ENCODE data around the gene ENO3. TPM values are rescaled to one million over a fixed set of nuclear protein-coding genes. Genes with fewer than 3 reads are reported as not detected.

Gene ENO3
- polyA plus RNA-seq, 3 donors, result 20.3 to 36.4 (median 29.5) TPM

DNA sequence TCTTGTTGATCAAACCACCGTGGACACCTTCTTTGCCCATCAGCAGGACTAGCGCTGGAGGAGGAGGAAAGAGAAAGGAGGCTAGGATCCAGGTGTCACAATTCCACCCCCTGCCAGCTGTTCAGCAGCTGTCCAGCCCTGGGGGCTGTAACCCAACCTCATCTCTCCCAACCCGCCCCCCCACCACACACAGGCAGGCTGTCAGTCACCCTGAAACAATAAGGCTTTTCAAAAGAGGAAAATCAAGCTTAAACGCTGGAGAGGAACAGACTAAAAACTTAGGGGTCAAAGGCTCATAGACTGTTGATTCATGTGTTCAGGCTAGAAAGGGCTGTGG lies 5.0 kb upstream of the ENO3 start:
- no peak for DNase-seq (ENCODE audit: extremely low read depth in 1 of 11, low read depth in 9 of 11, low spot score in 4 of 11)

GRCh38 chr17:4946312-4946976 lies 4.5 kb upstream of the ENO3 start:
- no peak for DNase-seq (ENCODE audit: extremely low read depth in 1 of 11, low read depth in 9 of 11, low spot score in 4 of 11)

DNA sequence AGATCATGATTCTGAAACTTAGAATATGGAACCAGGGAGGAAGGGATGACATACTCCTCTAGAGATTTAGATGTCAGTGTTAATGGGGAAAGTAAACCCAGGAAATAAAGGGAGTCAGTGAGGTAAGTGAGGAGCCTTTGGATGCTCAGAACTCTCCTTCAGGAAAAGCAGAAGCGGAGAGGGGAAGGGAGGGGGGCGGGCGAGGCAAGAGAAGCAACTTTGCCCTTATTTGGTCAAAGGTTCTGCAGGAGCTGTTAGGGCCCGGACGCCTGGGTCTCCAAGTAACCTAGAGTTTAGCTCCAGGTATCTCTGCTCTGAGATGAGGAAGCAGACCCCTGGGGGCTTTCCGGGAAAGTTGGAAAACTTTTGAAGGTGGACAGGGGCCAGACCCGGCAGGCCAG lies 3.9 kb upstream of the ENO3 start:
- no peak for DNase-seq (ENCODE audit: extremely low read depth in 1 of 11, low read depth in 9 of 11, low spot score in 4 of 11)

- peak in 1 of 11 donors; percentile 77 for DNase-seq (ENCODE audit: extremely low read depth in 1 of 11, low read depth in 9 of 11, low spot score in 4 of 11)
Observed at GRCh38 chr17:4947411-4948165, 3.3 kb upstream of the ENO3 start.

DNA sequence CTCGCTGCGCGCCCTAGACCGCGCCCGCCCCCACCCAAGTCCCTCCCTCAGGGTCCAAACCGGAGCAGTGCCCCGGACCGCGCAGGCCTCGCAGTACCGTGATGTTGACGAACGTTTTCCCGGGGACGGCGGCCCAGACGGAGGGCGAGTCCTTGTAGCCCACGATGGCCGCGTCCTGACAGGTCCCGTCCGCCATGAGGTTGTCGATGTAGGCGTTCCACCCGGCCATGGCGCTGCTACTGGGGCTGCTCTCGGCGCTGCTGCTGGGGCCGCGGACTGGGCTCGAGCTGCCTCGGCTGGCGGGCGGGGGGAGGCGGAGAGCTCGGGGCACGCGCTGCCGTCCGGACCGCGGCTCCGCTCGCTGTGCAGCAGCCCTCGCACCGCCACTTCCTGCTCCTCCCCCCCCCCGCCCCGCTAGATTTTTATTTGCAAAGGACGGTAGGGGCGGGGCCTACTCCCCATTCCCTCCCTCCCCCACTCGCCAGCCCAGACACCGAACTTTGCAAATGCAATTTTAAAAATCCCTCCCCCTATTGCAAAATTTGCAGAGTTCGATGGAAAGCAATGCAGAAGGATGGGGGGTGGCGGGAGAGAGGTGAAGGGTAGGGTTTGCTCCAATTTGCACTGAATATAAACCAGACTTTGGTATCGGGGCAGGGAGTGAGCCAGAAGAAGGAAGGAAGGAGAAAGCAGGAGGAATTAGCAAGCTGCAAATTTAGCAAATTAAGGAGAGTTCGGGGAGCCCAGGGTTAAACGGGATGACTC lies 2.6 kb upstream of the ENO3 start, which contains the start of gene PFN1:
TSS of gene PFN1 (minus strand) at position 365 of the 765 bp plus-strand sequence. CDS start at position 229, 136 bp downstream.
- DNase-seq (ENCODE audit: extremely low read depth in 1 of 11, low read depth in 9 of 11, low spot score in 4 of 11), result peak in 9 of 11 donors; percentile 64 to 86 (median 82)

- DNase-seq (ENCODE audit: extremely low read depth in 1 of 11, low read depth in 9 of 11, low spot score in 4 of 11), result peak in 9 of 11 donors; percentile 66 to 89 (median 83)
Observed at GRCh38 chr17:4948931-4949320, 2.0 kb upstream of the ENO3 start.

DNA sequence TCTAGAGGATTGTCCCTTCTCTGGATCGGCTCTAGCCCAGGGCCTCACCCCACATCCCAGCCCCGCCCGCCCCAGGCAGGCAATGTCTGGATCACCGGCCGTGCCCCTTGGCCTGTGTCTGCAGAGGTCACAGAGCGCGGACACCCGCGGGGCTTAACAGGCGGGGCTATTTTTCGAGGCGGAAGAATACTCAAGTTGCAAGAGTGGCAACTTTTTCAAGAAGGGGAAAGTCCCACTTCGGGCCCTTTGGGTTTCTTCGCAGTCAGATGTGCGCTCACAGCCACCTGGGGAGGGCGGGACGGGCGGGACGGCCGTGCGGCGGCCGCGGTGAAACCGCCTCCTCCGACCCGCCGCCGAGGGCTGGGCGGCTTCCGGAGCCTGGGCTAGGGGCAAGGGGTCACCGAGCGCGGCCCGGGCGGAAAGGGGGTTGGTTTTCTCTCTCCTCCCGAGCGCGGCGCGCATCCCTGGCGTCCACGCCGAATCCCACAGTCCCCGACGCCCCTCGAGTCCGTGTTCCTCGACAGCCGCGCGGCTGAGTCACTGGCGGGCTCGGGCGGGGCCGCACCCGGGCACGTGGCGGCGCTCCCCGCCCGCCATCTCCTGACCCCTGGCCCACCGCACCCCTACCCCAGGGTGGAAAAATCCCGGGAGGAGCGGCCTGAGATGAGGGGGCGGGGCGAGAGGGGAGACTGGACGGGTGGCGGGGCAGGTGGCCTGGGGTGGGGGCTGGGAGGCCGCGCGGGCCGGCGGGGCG lies 1.4 kb upstream of the ENO3 start:
- no peak for DNase-seq (ENCODE audit: extremely low read depth in 1 of 11, low read depth in 9 of 11, low spot score in 4 of 11)

GRCh38 chr17:4950075-4950745 lies 709 bp upstream of the ENO3 start:
- DNase-seq (ENCODE audit: extremely low read depth in 1 of 11, low read depth in 9 of 11, low spot score in 4 of 11), result no peak

- DNase-seq (ENCODE audit: extremely low read depth in 1 of 11, low read depth in 9 of 11, low spot score in 4 of 11), result no peak
Observed at GRCh38 chr17:4951486-4951885, 567 bp downstream of the ENO3 start.

DNA sequence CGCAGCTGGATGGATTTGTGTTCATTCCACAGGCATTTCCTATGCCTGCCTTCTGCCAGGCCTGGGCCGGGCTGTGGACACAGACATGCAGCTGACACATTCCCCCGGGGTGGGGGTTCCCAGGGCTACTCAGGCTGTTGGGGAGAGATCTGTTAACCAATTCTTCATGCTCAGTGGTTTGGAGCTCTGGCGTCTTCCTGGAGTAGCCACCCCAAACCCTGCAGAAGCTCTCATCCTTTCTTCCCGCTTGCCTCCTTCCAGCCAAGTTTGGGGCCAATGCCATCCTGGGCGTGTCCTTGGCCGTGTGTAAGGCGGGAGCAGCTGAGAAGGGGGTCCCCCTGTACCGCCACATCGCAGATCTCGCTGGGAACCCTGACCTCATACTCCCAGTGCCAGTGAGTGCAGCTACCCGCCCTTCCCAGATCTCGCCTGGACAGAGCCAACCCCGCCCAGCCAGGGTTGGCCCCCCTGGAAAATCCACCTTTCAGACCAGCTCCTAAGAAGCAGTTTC lies 2.6 kb downstream of the ENO3 start:
- no peak for DNase-seq (ENCODE audit: extremely low read depth in 1 of 11, low read depth in 9 of 11, low spot score in 4 of 11)

GRCh38 chr17:4955091-4955490 lies 4.2 kb downstream of the ENO3 start:
- DNase-seq (ENCODE audit: extremely low read depth in 1 of 11, low read depth in 9 of 11, low spot score in 4 of 11), result no peak

GRCh38 chr17:4956493-4957061 lies 5.7 kb downstream of the ENO3 start:
- DNase-seq (ENCODE audit: extremely low read depth in 1 of 11, low read depth in 9 of 11, low spot score in 4 of 11), result no peak

DNA sequence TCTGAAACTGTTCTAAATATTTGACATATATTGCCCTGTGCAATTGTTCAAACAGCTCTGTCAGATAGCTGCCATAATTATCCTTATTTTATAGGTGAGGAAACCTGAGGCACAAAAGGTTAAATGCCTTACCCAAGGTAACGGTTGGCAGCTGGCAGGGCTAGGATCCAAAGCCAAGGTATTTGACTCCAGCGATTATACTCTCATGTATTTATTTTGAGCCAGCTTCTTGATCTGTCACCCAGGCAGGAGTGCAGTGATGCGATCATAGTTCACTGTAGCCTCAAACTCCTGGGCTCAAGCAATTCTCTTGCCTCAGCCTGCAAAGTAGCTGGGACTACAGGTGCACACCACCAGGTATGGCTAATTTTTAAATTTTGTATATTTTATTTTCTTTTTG lies 7.2 kb downstream of the ENO3 start:
- no peak for DNase-seq (ENCODE audit: extremely low read depth in 1 of 11, low read depth in 9 of 11, low spot score in 4 of 11)

GRCh38 chr17:4959261-4959965 lies 8.5 kb downstream of the ENO3 start:
- DNase-seq (ENCODE audit: extremely low read depth in 1 of 11, low read depth in 9 of 11, low spot score in 4 of 11), result no peak

- no peak for DNase-seq (ENCODE audit: extremely low read depth in 1 of 11, low read depth in 9 of 11, low spot score in 4 of 11)
Observed at GRCh38 chr17:4960279-4960922, 9.5 kb downstream of the ENO3 start.

DNA sequence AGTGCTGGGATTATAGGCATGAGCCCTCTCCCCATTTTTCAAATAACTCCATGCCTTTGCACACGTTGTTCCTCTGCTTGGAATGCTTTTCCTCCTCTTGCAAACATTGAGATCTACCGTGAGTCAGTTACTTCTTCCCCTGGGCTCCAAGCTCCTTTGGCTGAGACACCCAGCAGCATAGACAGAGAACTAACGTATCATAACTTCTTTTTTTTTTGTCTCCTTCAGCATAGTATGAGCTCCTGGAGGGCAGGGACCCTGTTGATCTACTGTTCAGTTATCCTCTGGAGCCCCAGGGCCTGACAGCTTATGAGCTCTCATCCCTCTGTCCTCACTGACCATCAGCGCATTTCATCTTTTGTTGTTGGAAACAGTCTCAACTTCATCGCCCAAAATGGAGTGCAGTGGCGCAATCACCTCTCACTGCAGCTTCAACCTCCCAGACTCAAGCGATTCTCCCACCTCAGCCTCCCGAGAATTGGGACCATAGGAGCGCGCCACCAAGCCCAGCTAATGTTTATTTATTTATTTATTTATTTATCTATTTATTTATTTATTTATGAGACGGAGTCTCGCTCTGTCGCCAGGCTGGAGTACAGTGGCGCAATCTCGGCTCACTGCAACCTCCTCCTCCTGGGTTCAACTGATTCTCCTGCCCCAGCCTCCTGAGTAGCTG lies 14.5 kb downstream of the ENO3 start:
- no peak for DNase-seq (ENCODE audit: extremely low read depth in 1 of 11, low read depth in 9 of 11, low spot score in 4 of 11)

Data from renal cortex interstitium (tissue), 11 donors.